ENCODE measurements around the gene BSN.

The BSN gene

GRCh38 chr3:49657208-49657915 lies 103.1 kb downstream of the BSN start:
- no peak for DNase-seq

GRCh38 chr3:49658711-49659110 lies 104.4 kb downstream of the BSN start:
- no peak for DNase-seq

GRCh38 chr3:49659756-49660155 lies 105.5 kb downstream of the BSN start:
- DNase-seq, result no peak

GRCh38 chr3:49661281-49661680 lies 107.0 kb downstream of the BSN start:
- DNase-seq, result no peak

GRCh38 chr3:49662021-49662420 lies 107.7 kb downstream of the BSN start:
- no peak for DNase-seq

- DNase-seq, result no peak
Measured at GRCh38 chr3:49662720-49663413, 108.6 kb downstream of the BSN start.

GRCh38 chr3:49663831-49664230 lies 109.6 kb downstream of the BSN start:
- no peak for DNase-seq

GRCh38 chr3:49664300-49664699 lies 110.0 kb downstream of the BSN start:
- no peak for DNase-seq

- DNase-seq, result no peak
Measured at GRCh38 chr3:49665822-49666519, 111.7 kb downstream of the BSN start.

GRCh38 chr3:49666592-49666991 lies 112.3 kb downstream of the BSN start:
- no peak for DNase-seq

- no peak for DNase-seq
Measured at GRCh38 chr3:49667701-49668413, 113.6 kb downstream of the BSN start.

- DNase-seq, result no peak
Measured at GRCh38 chr3:49668414-49668797, 114.1 kb downstream of the BSN start.

GRCh38 chr3:49668861-49669260 lies 114.6 kb downstream of the BSN start:
- DNase-seq, result no peak

- DNase-seq, result no peak
Measured at GRCh38 chr3:49669352-49669751, 115.1 kb downstream of the BSN start.

GRCh38 chr3:49670940-49671290 lies 116.6 kb downstream of the BSN start:
- no peak for DNase-seq

- peak; percentile 62 to 80 for DNase-seq
Measured at GRCh38 chr3:49671291-49672288, 117.3 kb downstream of the BSN start.

GRCh38 chr3:49673121-49673714 lies 118.9 kb downstream of the BSN start:
- DNase-seq, result peak in 1 of 2 donors; percentile 3

GRCh38 chr3:49673715-49674496 lies 119.6 kb downstream of the BSN start, which contains the start of gene APEH:
TSS of gene APEH (plus strand) at chr3:49674351. CDS start at chr3:49674402, 51 bp downstream.
- peak; percentile 97 for DNase-seq

- DNase-seq, result no peak
Measured at GRCh38 chr3:49674497-49674983, 120.3 kb downstream of the BSN start.

- DNase-seq, result no peak
Measured at GRCh38 chr3:49675912-49676311, 121.6 kb downstream of the BSN start.

Measured in CD4-positive, alpha-beta T cell treated with Interferon alpha-2 for 1 hour (primary cell).